ENCODE measurements around the gene ASTN2.

DNA sequence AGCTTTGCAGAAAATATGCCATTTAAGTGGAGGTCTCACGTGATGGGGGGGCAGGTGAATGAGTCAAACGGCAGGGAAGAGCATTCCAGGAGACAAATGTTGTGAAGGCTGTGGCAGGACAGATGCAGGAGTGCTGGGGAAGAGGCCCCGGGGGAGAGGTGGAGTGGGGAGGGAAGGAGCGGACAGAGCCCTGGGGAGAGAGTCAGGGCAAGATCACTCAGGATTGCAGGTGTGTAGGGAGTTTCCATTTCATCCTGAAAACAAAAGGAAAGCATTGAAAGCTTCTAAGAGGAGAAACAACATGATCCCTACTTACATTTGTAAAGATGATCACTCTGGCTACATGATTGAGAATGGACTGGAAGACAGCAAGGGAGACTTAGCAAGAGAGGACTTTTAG, 323.3 kb downstream of the ASTN2 start:
- TF ChIP-seq, protein P1, sequence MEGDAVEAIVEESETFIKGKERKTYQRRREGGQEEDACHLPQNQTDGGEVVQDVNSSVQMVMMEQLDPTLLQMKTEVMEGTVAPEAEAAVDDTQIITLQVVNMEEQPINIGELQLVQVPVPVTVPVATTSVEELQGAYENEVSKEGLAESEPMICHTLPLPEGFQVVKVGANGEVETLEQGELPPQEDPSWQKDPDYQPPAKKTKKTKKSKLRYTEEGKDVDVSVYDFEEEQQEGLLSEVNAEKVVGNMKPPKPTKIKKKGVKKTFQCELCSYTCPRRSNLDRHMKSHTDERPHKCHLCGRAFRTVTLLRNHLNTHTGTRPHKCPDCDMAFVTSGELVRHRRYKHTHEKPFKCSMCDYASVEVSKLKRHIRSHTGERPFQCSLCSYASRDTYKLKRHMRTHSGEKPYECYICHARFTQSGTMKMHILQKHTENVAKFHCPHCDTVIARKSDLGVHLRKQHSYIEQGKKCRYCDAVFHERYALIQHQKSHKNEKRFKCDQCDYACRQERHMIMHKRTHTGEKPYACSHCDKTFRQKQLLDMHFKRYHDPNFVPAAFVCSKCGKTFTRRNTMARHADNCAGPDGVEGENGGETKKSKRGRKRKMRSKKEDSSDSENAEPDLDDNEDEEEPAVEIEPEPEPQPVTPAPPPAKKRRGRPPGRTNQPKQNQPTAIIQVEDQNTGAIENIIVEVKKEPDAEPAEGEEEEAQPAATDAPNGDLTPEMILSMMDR (IDR thresholded peaks at IDR 0.05): no peak
- no peak for TF ChIP-seq POLR2A (IDR thresholded peaks at IDR 0.05)

Data from testis (tissue), 2 donors.